ENCODE measurements around the gene CEACAM1.
"Not testable (repeated sequence)": the region's sequence is repeated elsewhere in the genome, so short reads cannot be mapped to it uniquely, and the experiment has no call there.

Gene CEACAM1

DNA sequence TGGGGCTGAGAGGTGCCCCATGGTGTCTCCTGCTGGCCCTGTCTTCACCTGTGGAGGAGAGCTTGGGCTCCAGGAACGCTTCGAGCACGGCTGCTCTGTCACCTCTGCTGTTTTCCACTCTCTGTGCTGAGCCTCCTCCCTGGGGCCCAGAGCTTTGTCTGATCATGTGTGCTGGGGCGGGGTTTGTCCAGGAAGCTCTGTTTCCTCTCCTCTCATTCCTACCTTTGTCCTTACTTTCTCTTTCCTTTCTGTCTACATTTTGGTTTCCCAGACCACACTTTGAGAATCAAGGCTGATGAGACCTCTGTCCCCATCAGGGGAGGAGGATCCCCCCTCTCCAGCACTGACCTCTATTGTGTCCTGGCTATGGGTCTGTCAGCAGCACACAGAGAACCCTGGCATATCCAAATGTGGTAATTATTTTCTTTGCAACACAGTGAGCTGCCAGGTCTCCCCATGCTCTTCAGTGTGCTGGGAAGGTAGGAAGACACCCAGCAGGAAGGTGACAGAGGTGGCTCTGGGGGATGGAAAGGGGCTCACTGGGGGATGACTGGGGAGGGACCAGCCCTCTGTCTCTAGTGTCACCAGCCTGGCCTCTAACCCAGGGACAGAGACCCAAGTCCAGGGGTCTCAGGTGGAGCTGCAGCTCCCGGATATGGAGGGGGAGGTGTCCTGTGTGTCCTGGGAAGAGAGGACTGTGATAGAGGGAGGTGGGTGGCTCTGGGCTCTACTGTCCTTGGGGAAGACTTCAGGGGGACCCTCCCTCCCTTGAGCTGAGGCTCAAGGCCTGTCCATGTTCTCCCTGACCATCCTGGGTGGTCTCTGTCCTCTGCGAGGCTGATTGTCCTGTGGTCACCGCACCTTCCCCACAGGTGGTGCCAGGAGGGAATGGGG, at the start of gene CEACAM1:
CEACAM1 (minus strand) TSS at position 128 of the 894 bp plus-strand sequence; CDS start at position 21, 107 bp downstream.
- peak; percentile 12 to 54 (median 24) for DNase-seq

DNA sequence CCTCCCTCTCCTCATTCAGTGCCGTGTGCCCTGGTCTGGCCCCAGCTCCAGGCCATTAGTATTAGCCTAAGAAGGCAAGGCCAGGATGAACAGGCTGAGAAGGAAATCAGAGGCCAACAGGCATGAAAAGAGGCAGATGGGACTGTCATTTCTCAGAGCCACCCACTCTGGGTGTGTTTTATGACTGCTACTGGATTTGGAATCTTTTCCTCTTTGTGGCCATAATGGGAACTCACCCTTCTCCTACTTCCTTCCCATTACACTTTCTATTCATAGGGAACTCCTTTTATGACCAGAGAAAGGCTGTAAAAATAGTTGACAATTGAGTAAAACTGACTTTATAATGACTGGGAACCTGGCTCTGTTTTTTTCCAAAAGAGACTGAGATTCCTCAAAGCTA, 48.7 kb upstream of the CEACAM1 start:
- no peak for DNase-seq

GRCh38 chr19:42576241-42576640, 48.0 kb upstream of the CEACAM1 start:
- DNase-seq, result no peak

DNA sequence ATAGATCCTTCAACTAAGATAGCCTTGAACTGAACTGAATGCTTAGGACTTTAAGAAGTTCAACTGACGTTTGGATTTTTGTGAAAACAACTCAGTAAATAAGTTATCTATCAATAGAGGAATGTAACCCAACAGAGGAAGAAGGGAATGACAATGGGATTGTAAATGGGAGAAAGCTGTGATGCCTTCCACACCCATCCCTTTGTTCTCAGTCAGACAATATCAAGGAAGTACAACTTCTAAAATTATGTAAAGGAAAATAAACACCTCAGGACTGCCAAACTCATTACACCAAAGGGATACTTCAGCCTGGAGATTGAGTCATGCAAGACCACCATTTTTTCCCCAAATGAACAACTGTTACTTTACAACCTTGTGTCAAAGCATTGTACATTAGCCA, 45.4 kb upstream of the CEACAM1 start:
- no peak for DNase-seq

DNA sequence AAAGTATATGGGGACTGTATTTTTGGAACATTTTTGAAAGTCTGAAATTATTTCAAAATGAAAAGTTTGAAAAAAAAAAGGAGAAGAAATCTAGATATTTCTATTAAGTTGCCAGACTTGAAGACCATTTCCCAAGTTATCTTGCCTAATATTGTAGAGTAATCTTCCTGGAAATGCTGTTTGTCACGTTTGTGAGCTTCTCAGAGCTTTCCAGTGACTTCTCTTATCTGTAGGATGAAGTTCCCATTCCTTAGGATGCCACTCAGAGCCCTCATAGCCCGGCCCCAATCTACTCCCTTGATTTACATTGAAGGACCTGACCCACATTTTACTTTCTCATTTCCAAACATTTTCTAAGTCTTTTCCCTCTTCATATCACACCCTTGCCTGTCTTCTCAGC, 42.8 kb upstream of the CEACAM1 start:
- DNase-seq, result no peak

GRCh38 chr19:42569193-42569592, 40.9 kb upstream of the CEACAM1 start:
- DNase-seq, result no peak

- no peak for DNase-seq
Measured at GRCh38 chr19:42568006-42568405, 39.7 kb upstream of the CEACAM1 start.

DNA sequence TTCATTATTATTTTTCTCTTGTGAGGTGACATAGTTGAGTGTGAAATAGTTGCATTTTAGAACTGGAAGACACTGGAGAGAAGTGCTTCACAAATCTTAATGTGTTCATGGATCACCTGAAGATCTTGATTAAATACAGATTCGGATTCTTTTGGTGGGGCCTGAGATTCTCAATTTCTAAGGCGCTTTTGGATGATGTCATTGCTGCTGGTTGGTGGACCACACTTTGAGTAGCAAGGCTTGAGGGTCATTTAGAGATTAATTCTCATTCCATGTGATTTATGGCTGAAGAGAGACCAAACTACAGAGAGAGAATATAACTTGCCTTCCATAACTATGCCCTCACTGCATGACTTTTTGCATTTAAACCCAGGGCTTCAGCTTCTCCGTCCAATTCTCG, 39.3 kb upstream of the CEACAM1 start:
- no peak for DNase-seq

DNA sequence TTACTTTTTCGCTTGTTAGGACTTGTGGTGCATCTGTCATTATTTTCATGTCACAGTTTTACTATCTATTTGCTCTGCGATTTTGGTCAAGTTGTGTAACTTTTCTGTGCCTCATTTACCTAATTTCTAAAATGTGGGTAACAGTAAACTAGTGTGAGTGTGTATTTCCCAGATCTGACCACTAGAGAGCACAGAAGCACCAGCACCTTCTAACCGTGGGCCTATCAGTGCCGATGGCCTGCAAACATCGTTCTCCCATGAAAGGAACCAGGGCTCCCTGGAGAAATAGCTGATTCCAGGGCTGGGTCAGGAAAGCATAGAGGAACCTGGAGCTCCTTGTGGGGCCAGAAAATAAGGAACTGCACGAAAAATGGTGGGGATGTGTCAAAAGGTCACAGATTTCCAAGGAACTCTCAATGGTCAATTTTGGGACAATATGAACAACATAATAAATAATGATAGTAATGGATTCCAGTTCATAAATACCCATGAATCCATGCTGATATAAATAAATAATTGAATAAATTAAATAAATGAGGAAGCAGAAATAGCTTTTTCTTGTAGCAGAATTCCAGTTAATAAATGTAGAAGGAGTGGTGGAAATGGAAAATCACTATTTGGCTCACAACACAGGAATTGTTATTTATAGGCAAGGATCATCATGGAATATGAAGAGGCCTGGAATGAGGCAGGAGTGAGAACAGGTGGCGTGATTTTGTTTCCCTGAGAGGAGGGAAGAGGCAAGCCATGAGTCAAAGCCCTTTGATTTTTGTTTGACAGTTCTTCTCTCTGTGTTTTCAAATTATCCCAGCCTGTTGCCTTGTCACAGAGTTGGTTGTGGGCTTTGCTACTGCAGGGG, 35.3 kb upstream of the CEACAM1 start:
- peak in 1 of 6 experiments; percentile 10 for DNase-seq

DNA sequence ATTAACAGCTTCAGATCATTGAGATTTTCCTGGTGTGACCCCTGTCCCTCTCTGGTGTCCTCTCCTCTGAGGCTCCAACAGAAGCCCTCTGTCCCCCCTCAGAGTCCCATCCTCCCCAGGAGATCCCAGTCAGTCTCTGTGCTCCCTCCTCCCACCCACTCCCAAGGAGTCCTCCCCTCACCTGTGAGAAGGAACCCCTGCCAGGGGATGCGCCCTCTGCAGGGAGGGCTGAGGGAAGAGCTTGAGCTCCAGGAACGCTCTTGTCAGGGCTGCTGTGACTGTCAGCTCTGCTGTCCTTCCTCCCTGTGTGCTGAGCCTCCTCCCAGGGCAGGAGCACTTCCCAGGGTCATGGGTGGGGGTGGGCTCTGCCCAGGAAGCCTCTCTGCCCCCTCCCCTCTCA, 33.2 kb upstream of the CEACAM1 start:
- no peak for DNase-seq

DNA sequence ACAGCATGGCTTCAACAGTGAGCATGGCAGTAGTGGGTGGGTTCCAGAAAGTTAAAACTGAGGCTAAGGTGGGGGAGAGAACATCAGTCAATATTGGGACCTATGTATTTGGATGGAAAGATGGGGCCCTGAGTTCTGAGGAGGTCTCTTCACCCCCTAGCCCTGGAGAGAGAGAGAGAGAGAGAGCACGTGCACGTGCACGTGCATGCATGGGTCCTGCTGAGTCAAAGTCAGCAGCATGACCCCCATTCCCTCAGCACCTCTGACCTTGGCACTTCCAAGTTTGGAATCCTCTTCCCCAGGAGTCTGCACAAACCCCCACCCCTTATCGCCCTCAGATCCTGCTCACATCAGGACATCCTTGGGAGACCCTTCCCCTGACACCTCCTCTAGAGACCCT, 32.5 kb upstream of the CEACAM1 start:
- DNase-seq, result no peak

GRCh38 chr19:42558450-42559150, 30.3 kb upstream of the CEACAM1 start:
- DNase-seq, result no peak

DNA sequence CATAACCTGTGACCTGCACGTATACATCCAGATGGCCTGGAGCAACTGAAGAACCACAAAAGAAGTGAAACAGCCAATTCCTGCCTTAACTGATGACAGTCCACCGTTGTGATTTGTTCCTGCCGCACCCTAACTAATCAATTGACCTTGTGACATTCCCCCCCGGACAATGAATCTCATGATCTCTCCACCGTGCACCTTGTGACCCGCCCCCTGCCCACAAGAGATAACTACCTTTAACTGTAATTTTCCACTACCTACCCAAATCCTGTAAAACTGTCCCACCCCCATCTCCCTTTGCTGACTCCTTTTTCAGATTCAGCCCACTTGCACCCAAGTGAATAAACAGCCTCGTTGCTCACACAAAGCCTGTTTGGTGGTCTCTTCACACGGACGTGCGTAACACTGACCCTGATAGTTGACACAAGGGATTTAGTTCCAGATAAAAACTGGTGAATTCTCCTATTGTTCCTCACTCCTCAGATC, 29.1 kb upstream of the CEACAM1 start:
- not testable (repeated sequence) for DNase-seq

DNA sequence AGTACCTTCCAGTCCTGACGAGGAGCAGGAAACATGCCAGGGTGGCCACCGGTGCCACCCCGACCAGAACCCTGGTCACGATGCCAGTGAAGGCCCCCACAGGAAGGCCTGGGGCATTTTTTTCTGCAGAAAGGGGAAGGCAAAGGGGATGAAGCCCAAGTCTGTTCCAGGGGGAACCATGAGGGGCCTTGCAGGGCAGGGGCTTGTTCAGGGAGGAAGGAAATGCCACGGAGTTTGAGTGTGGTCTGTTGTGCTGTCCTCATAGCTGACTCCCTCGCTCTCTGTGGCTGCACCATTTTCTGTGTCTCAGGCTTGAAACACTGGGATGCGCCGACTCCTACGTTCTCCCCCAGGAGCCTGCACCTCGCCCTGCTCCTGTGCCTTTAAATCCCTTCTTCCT, 27.5 kb upstream of the CEACAM1 start:
- no peak for DNase-seq

GRCh38 chr19:42555317-42555716, 27.0 kb upstream of the CEACAM1 start:
- DNase-seq, result no peak

DNA sequence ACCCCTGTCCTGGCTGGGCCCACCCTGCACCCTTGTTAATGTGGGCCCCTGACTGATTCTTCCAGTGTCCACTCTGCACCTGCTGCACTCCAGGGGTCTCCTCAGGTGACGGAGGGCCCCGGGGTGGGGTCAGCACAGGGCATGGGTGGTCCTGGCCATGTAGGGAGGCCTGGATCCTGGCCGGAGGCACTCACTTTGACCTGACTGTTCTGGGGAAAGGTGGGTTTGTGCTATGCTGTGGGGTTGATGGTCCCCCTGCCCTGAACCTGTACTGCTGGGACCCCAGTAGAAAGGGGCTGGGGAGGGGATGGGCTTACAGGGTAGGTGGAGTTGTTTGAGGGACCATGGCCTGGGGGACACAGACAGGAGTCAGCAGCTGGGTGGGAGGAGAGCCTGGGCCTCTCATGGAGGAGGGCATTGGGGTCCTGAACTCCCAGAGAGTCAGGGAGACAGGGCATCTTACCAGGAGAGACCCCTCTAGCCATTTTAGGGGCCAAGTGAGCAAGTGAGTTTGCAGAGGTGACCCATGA, 25.8 kb upstream of the CEACAM1 start:
- DNase-seq, result no peak

- DNase-seq, result no peak
Measured at GRCh38 chr19:42553292-42554045, 25.2 kb upstream of the CEACAM1 start.

GRCh38 chr19:42552086-42553065, 24.1 kb upstream of the CEACAM1 start:
- DNase-seq, result no peak

GRCh38 chr19:42550521-42550920, 22.2 kb upstream of the CEACAM1 start:
- not testable (repeated sequence) for DNase-seq

DNA sequence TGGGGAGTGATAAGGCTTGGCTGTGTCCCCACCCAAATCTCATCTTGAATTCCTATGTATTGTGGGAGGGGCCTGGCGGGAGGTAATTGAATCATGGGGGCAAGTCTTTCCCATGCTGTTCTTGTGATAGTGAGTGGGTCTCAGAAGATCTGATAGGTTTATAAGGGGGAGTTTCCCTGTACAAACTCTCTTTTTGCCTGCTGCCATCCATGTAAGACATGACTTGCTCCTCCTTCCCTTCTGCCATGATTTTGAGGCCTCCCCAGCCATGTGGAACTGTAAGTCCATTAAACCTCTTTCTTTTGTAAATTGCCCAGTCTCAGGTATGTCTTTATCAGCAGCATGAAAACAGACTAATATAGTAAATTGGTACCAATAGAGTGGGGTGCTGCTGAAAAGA, 20.8 kb upstream of the CEACAM1 start:
- not testable (repeated sequence) for DNase-seq

DNA sequence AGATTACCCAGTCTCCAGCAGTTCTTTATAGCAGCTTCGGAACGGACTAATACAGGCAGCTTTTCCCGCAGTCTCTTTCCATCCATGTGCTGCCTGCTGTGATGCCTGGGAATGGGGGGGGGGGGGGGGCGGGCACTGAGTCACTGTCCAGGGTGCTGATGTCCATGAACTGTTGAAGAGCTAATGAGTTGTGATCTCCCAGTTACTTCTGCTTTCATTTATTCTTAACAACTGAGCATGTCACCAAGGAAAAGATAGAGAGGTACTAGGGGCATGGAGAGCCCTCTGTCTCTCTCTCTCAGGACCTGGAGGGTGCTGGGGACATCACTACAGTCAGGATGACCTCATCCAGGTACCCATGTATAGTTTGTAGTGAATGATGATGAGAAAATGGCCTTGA, 20.3 kb upstream of the CEACAM1 start:
- DNase-seq, result no peak

Data from stimulated activated naive CD4-positive, alpha-beta T cell (primary cell).